GM12875 (cell line): Measurements from ENCODE around the gene ZWILCH.

ENCODE experiments used
- H3K4me3 ChIP-seq: one replicate; pipeline ENCODE4 v1.5.1; 2011; ENCODE audit warnings: low read depth, low read length, control low read depth
- CTCF ChIP-seq: IDR thresholded peaks from 2 replicates; pipeline ENCODE4 v1.5.1; 2011; ENCODE audit warnings: low read depth, mild to moderate bottlenecking, control low read depth, inconsistent platforms, low read length, moderate library complexity, borderline replicate concordance; ENCODE audit not compliant: insufficient read depth

Gene ZWILCH

GRCh38 chr15:66481107-66481856 is 23.8 kb upstream of the ZWILCH start:
- H3K4me3 ChIP-seq = no peak overlapping the region
- no peak for TF ChIP-seq CTCF

- no peak overlapping the region for H3K4me3 ChIP-seq
- no peak for TF ChIP-seq CTCF
These were observed 22.6 kb upstream of the ZWILCH start for GRCh38 chr15:66482539-66482938.

- H3K4me3 ChIP-seq = no peak overlapping the region
- no peak for TF ChIP-seq CTCF
These were observed 22.0 kb upstream of the ZWILCH start for GRCh38 chr15:66483131-66483566.

- no peak for TF ChIP-seq CTCF
- H3K4me3 ChIP-seq = no peak overlapping the region
These were observed 20.5 kb upstream of the ZWILCH start for GRCh38 chr15:66484539-66485112.

GRCh38 chr15:66486887-66487286 is 18.2 kb upstream of the ZWILCH start:
- H3K4me3 ChIP-seq = no peak overlapping the region
- TF ChIP-seq CTCF = no peak

GRCh38 chr15:66488525-66488924 is 16.6 kb upstream of the ZWILCH start:
- H3K4me3 ChIP-seq = no peak overlapping the region
- TF ChIP-seq CTCF = no peak

- TF ChIP-seq CTCF = no peak
- H3K4me3 ChIP-seq = no peak overlapping the region
These were observed 15.8 kb upstream of the ZWILCH start for GRCh38 chr15:66489179-66489791.
